Panc1 (cell line): ENCODE results near the gene FREM1. TPM values are rescaled to one million over a fixed set of nuclear protein-coding genes. Genes with fewer than 3 reads are reported as not detected.

Experiments used
- ATAC-seq: fragments of 200-7000 bp; cut with Tn5 transposase; 2 replicates; pipeline ENCODE4 v1.9.1; 2020; ENCODE audit warnings: mild to moderate bottlenecking, moderate library complexity
- BruUV-seq: library from RNA; stranded (reverse); fragments of 400-500 nt; replicated peaks from 2 replicates; lab custom pipeline; 2021; lab: Mats Ljungman, UMichigan
- CTCF ChIA-PET: fragments of 300-600 bp; sonication (Branson Sonifier 250); formaldehyde crosslinking; loops from one replicate; lab custom pipeline; 2022; ENCODE audit warnings: antibody characterized with exemption; lab: Charles Lee
- POLR2A ChIA-PET: fragments of 300-600 bp; sonication (Branson Sonifier 250); formaldehyde crosslinking; loops from one replicate; lab custom pipeline; 2022; ENCODE audit warnings: antibody characterized with exemption; lab: Charles Lee
- DNase-seq: peaks from one replicate; pipeline ENCODE4 v3.0.0-alpha.2; 2010; ENCODE audit warnings: low read depth, low spot score
- H3K27ac ChIP-seq: 2 replicates; pipeline ENCODE4 v1.5.1; 2011; ENCODE audit warnings: mild to moderate bottlenecking, low read length, inconsistent platforms
- H3K27me3 ChIP-seq: fragments of 200-500 bp; sonication (Bioruptor generic); 2 replicates; pipeline ENCODE4 v1.6.0; 2014; ENCODE audit warnings: low read length, inconsistent platforms; ENCODE audit not compliant: control insufficient read depth, insufficient read depth
- H3K36me3 ChIP-seq: fragments of 200-500 bp; sonication (Bioruptor generic); 2 replicates; pipeline ENCODE4 v1.5.1; 2014; ENCODE audit warnings: inconsistent platforms, mild to moderate bottlenecking, low read length, moderate library complexity; ENCODE audit not compliant: control insufficient read depth, insufficient read depth
- H3K4me1 ChIP-seq: 2 replicates; pipeline ENCODE4 v1.5.1; 2011; ENCODE audit warnings: inconsistent platforms, mild to moderate bottlenecking, low read length, moderate library complexity; ENCODE audit not compliant: control insufficient read depth, insufficient read depth
- H3K4me3 ChIP-seq, 2 experiments: 2 replicates each; pipeline ENCODE4 v1.5.1; 2011 to 2012; ENCODE audit warnings: low read depth in 2 of 2, low read length in 2 of 2, mild to moderate bottlenecking in 2 of 2, inconsistent platforms in 1 of 2, moderate library complexity in 1 of 2
- H3K9me3 ChIP-seq: fragments of 200-500 bp; sonication (Bioruptor generic); 2 replicates; pipeline ENCODE4 v1.5.1; 2014; ENCODE audit warnings: low read depth, mild to moderate bottlenecking, inconsistent platforms, low read length, moderate library complexity; ENCODE audit not compliant: control insufficient read depth, insufficient read depth
- CTCF ChIP-seq: fragments of 450-650 bp; IDR thresholded peaks from 2 replicates; pipeline ENCODE4 v1.5.1; 2017; ENCODE audit warnings: mild to moderate bottlenecking
- POLR2AphosphoS5 ChIP-seq: IDR thresholded peaks from 2 replicates; pipeline ENCODE4 v1.6.1; 2012; ENCODE audit warnings: mild to moderate bottlenecking, low read depth, low read length, moderate library complexity
- SIN3A ChIP-seq: IDR thresholded peaks from 2 replicates; pipeline ENCODE4 v1.6.1; 2012; ENCODE audit warnings: low read depth, mild to moderate bottlenecking, low read length, moderate library complexity, borderline replicate concordance; ENCODE audit not compliant: insufficient read depth
- TCF7L2 ChIP-seq: IDR thresholded peaks from 2 replicates; pipeline ENCODE4 v1.6.1; 2011; ENCODE audit warnings: mild to moderate bottlenecking, low read depth, low read length, inconsistent platforms
- in situ Hi-C: cut with HindIII; loops from 2 replicates; pipeline ENCODE4 v1.10.0; 2016; ENCODE audit warnings: low sequenced_read_pairs, low pct_unique_long_range_greater_than_20kb
- intact Hi-C: fragments of 100-400 bp; cut with micrococcal nuclease; formaldehyde crosslinking; loops from one replicate; pipeline ENCODE4 v1.10.0; 2022; ENCODE audit not compliant: unreplicated experiment
- total RNA-seq: library from RNA; stranded (reverse); gene quantifications from one replicate; pipeline ENCODE4 v1.2.1, GENCODE V29; 2021; ENCODE audit not compliant: unreplicated experiment
- TF ChIP-seq, protein P1 (sequence below), 2 experiments: IDR thresholded peaks; 2 replicates each; pipeline ENCODE4 v1.6.1; 2011 to 2012; ENCODE audit warnings: low read depth in 2 of 2, control low read depth in 1 of 2, low read length in 1 of 2, mild to moderate bottlenecking in 1 of 2, moderate library complexity in 1 of 2; ENCODE audit not compliant: insufficient read depth in 1 of 2

FREM1 gene
- total RNA-seq, 1 experiment from 2014 or later: not detected

GRCh38 chr9:14799030-14799429 is 111.2 kb downstream of the FREM1 start:
- no TSS peak for BruUV-seq
- TF ChIP-seq TCF7L2: no peak
- TF ChIP-seq POLR2AphosphoS5: no peak
- TF ChIP-seq SIN3A: no peak
- TF ChIP-seq CTCF: no peak
- TF ChIP-seq, protein P1, sequence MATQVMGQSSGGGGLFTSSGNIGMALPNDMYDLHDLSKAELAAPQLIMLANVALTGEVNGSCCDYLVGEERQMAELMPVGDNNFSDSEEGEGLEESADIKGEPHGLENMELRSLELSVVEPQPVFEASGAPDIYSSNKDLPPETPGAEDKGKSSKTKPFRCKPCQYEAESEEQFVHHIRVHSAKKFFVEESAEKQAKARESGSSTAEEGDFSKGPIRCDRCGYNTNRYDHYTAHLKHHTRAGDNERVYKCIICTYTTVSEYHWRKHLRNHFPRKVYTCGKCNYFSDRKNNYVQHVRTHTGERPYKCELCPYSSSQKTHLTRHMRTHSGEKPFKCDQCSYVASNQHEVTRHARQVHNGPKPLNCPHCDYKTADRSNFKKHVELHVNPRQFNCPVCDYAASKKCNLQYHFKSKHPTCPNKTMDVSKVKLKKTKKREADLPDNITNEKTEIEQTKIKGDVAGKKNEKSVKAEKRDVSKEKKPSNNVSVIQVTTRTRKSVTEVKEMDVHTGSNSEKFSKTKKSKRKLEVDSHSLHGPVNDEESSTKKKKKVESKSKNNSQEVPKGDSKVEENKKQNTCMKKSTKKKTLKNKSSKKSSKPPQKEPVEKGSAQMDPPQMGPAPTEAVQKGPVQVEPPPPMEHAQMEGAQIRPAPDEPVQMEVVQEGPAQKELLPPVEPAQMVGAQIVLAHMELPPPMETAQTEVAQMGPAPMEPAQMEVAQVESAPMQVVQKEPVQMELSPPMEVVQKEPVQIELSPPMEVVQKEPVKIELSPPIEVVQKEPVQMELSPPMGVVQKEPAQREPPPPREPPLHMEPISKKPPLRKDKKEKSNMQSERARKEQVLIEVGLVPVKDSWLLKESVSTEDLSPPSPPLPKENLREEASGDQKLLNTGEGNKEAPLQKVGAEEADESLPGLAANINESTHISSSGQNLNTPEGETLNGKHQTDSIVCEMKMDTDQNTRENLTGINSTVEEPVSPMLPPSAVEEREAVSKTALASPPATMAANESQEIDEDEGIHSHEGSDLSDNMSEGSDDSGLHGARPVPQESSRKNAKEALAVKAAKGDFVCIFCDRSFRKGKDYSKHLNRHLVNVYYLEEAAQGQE (IDR thresholded peaks at IDR 0.05; ENCODE audit: insufficient read depth in 1 of 2, low read depth in 2 of 2, low read length in 1 of 2): no peak
- H3K27me3 ChIP-seq: no peaks in the 10 kb centered on the region
- intact Hi-C loops: no loop called here
- ATAC-seq: no peak
- no peak overlapping the region for H3K4me3 ChIP-seq
- in situ Hi-C loops: no loop called here
- no peaks in the 10 kb centered on the region for H3K9me3 ChIP-seq
- H3K36me3 ChIP-seq: no peaks in the 10 kb centered on the region
- POLR2A ChIA-PET: no interaction called here
- DNase-seq: no peak
- H3K27ac ChIP-seq: no peak overlapping the region
- CTCF ChIA-PET: no interaction called here
- no peaks in the 10 kb centered on the region for H3K4me1 ChIP-seq

GRCh38 chr9:14797435-14797834 is 112.8 kb downstream of the FREM1 start:
- TF ChIP-seq POLR2AphosphoS5 (no peak), SIN3A (no peak), CTCF (no peak), TCF7L2 (no peak)
- TF ChIP-seq, protein P1 (IDR thresholded peaks at IDR 0.05; ENCODE audit: insufficient read depth in 1 of 2, low read depth in 2 of 2, low read length in 1 of 2): no peak
- no TSS peak for BruUV-seq
- no peaks in the 10 kb centered on the region for H3K36me3 ChIP-seq
- no peaks in the 10 kb centered on the region for H3K4me1 ChIP-seq
- in situ Hi-C loops: no loop called here
- intact Hi-C loops: no loop called here
- H3K27ac ChIP-seq: no peak overlapping the region
- POLR2A ChIA-PET: no interaction called here
- no peak for ATAC-seq
- no peaks in the 10 kb centered on the region for H3K27me3 ChIP-seq
- DNase-seq: no peak
- CTCF ChIA-PET: no interaction called here
- no peaks in the 10 kb centered on the region for H3K9me3 ChIP-seq
- H3K4me3 ChIP-seq: no peak overlapping the region
